ENCODE results near the gene TBC1D9.

TBC1D9 gene

GRCh38 chr4:140581078-140581477, 175.1 kb downstream of the TBC1D9 start:
- Histone ChIP-seq H3K4me2 (ENCODE audit: low read length) (no peak overlapping the region), H3K4me3 (ENCODE audit: low read length) (no peak overlapping the region), H3K9ac (ENCODE audit: low read length) (no peak overlapping the region), H3K4me1 (ENCODE audit: low read length) (no peaks in the 10 kb centered on the region), H4K20me1 (ENCODE audit: insufficient read depth, low read length) (no peaks in the 10 kb centered on the region), H3K9me3 (ENCODE audit: insufficient read depth, low read length) (no peaks in the 10 kb centered on the region), H3K79me2 (ENCODE audit: low read length) (no peaks in the 10 kb centered on the region), H3K27me3 (ENCODE audit: low read depth, low read length) (peaks cover 35% of the 10 kb centered on the region), H3K36me3 (replicated peaks; ENCODE audit: low read depth, low read length) (no peaks in the 10 kb centered on the region), H3K27ac (ENCODE audit: low read length) (no peak overlapping the region), H2AFZ (ENCODE audit: low read depth, low read length) (no peak overlapping the region)
- TF ChIP-seq CTCF (IDR thresholded peaks at IDR 0.05; ENCODE audit: low read depth, low read length) (no peak), EZH2phosphoT487 (IDR thresholded peaks at IDR 0.05; ENCODE audit: low read depth) (no peak)

GRCh38 chr4:140579278-140579677, 176.9 kb downstream of the TBC1D9 start:
- no peak overlapping the region for H2AFZ ChIP-seq (ENCODE audit: low read depth, low read length)
- no peaks in the 10 kb centered on the region for H3K79me2 ChIP-seq (ENCODE audit: low read length)
- no peak overlapping the region for H3K4me3 ChIP-seq (ENCODE audit: low read length)
- TF ChIP-seq CTCF (IDR thresholded peaks at IDR 0.05; ENCODE audit: low read depth, low read length) (no peak), EZH2phosphoT487 (IDR thresholded peaks at IDR 0.05; ENCODE audit: low read depth) (no peak)
- H3K36me3 ChIP-seq (replicated peaks; ENCODE audit: low read depth, low read length): no peaks in the 10 kb centered on the region
- no peaks in the 10 kb centered on the region for H3K9me3 ChIP-seq (ENCODE audit: insufficient read depth, low read length)
- H4K20me1 ChIP-seq (ENCODE audit: insufficient read depth, low read length): no peaks in the 10 kb centered on the region
- H3K9ac ChIP-seq (ENCODE audit: low read length): no peak overlapping the region
- no peaks in the 10 kb centered on the region for H3K4me1 ChIP-seq (ENCODE audit: low read length)
- H3K4me2 ChIP-seq (ENCODE audit: low read length): no peak overlapping the region
- peaks cover 35% of the 10 kb centered on the region for H3K27me3 ChIP-seq (ENCODE audit: low read depth, low read length)
- H3K27ac ChIP-seq (ENCODE audit: low read length): no peak overlapping the region

- no peak overlapping the region for H3K4me2 ChIP-seq (ENCODE audit: low read length)
- no peak overlapping the region for H2AFZ ChIP-seq (ENCODE audit: low read depth, low read length)
- H3K4me1 ChIP-seq (ENCODE audit: low read length): no peaks in the 10 kb centered on the region
- peaks cover 11% of the 10 kb centered on the region for H3K9me3 ChIP-seq (ENCODE audit: insufficient read depth, low read length)
- no peak overlapping the region for H3K9ac ChIP-seq (ENCODE audit: low read length)
- H3K27ac ChIP-seq (ENCODE audit: low read length): no peak overlapping the region
- H3K4me3 ChIP-seq (ENCODE audit: low read length): no peak overlapping the region
- no peak for TF ChIP-seq EZH2phosphoT487 (IDR thresholded peaks at IDR 0.05; ENCODE audit: low read depth)
- H3K27me3 ChIP-seq (ENCODE audit: low read depth, low read length): peaks cover 39% of the 10 kb centered on the region
- H4K20me1 ChIP-seq (ENCODE audit: insufficient read depth, low read length): no peaks in the 10 kb centered on the region
- no peaks in the 10 kb centered on the region for H3K79me2 ChIP-seq (ENCODE audit: low read length)
- no peaks in the 10 kb centered on the region for H3K36me3 ChIP-seq (replicated peaks; ENCODE audit: low read depth, low read length)
Measured at GRCh38 chr4:140575489-140575888, 180.7 kb downstream of the TBC1D9 start.

- TF ChIP-seq EZH2phosphoT487 (IDR thresholded peaks at IDR 0.05; ENCODE audit: low read depth) (no peak), CTCF (IDR thresholded peaks at IDR 0.05; ENCODE audit: low read depth, low read length) (no peak)
Measured at GRCh38 chr4:140571620-140572019, 184.6 kb downstream of the TBC1D9 start.

More at GRCh38 chr4:140571620-140572019, 184.6 kb downstream of the TBC1D9 start:
- Histone ChIP-seq H3K27me3 (ENCODE audit: low read depth, low read length) (peaks cover 19% of the 10 kb centered on the region), H2AFZ (ENCODE audit: low read depth, low read length) (no peak overlapping the region), H4K20me1 (ENCODE audit: insufficient read depth, low read length) (no peaks in the 10 kb centered on the region), H3K9ac (ENCODE audit: low read length) (no peak overlapping the region), H3K9me3 (ENCODE audit: insufficient read depth, low read length) (peaks cover 11% of the 10 kb centered on the region), H3K36me3 (replicated peaks; ENCODE audit: low read depth, low read length) (no peaks in the 10 kb centered on the region), H3K4me1 (ENCODE audit: low read length) (no peaks in the 10 kb centered on the region), H3K4me2 (ENCODE audit: low read length) (no peak overlapping the region), H3K79me2 (ENCODE audit: low read length) (no peaks in the 10 kb centered on the region), H3K27ac (ENCODE audit: low read length) (no peak overlapping the region), H3K4me3 (ENCODE audit: low read length) (no peak overlapping the region)

All from OCI-LY3 (cell line).